WTC11 (cell line): ENCODE data around the gene RBM20.

Source experiments
- CREB1 ChIP-seq: sonication (generic); formaldehyde crosslinking; IDR thresholded peaks from 2 replicates; pipeline ENCODE4 v1.8.0; 2023; ENCODE audit warnings: mild to moderate bottlenecking, missing genetic modification reagents
- MAX ChIP-seq: sonication (generic); formaldehyde crosslinking; IDR thresholded peaks from 2 replicates; pipeline ENCODE4 v1.8.0; 2022; ENCODE audit warnings: mild to moderate bottlenecking, missing genetic modification reagents
- SOX15 ChIP-seq: fragments of 250-450 bp; sonication (Bioruptor Pico); IDR thresholded peaks from 2 replicates; pipeline ENCODE4 v1.9.0; 2021; ENCODE audit warnings: mild to moderate bottlenecking
- STAT6 ChIP-seq: sonication (generic); formaldehyde crosslinking; conservative IDR thresholded peaks from 2 replicates; pipeline ENCODE4 v1.8.1; 2023; ENCODE audit warnings: mild to moderate bottlenecking, low read depth, missing genetic modification reagents, moderate library complexity
- TP53 ChIP-seq: sonication (generic); formaldehyde crosslinking; IDR thresholded peaks from 2 replicates; pipeline ENCODE4 v1.8.1; 2023; ENCODE audit warnings: mild to moderate bottlenecking, missing genetic modification reagents
- ZNF423 ChIP-seq: fragments of 250-450 bp; sonication (Bioruptor Pico); IDR thresholded peaks from 2 replicates; pipeline ENCODE4 v2.1.2; 2022; ENCODE audit warnings: mild to moderate bottlenecking, moderate library complexity
- TF ChIP-seq, protein P1 (sequence below): fragments of 200-600 bp; IDR thresholded peaks from 2 replicates; pipeline ENCODE4 v1.8.0; 2022; ENCODE audit warnings: antibody characterized with exemption

GRCh38 chr10:110682348-110682747, 38.2 kb downstream of the RBM20 start:
- TF ChIP-seq, protein P1, sequence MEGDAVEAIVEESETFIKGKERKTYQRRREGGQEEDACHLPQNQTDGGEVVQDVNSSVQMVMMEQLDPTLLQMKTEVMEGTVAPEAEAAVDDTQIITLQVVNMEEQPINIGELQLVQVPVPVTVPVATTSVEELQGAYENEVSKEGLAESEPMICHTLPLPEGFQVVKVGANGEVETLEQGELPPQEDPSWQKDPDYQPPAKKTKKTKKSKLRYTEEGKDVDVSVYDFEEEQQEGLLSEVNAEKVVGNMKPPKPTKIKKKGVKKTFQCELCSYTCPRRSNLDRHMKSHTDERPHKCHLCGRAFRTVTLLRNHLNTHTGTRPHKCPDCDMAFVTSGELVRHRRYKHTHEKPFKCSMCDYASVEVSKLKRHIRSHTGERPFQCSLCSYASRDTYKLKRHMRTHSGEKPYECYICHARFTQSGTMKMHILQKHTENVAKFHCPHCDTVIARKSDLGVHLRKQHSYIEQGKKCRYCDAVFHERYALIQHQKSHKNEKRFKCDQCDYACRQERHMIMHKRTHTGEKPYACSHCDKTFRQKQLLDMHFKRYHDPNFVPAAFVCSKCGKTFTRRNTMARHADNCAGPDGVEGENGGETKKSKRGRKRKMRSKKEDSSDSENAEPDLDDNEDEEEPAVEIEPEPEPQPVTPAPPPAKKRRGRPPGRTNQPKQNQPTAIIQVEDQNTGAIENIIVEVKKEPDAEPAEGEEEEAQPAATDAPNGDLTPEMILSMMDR = no peak
- TF ChIP-seq CREB1 (CRISPR knock-in tag) = no peak
- TF ChIP-seq SOX15 = no peak
- no peak for TF ChIP-seq ZNF423 (CRISPR knock-in tag)
- no peak for TF ChIP-seq STAT6 (CRISPR knock-in tag)
- TF ChIP-seq TP53 (CRISPR knock-in tag) = no peak
- TF ChIP-seq MAX (CRISPR knock-in tag) = no peak
